Central memory CD4-positive, alpha-beta T cell (primary cell): ENCODE measurements around the gene FOXP2.

Experiments
- DNase-seq: peaks from one replicate; pipeline ENCODE4 v3.0.0; 2022

FOXP2 gene

DNA sequence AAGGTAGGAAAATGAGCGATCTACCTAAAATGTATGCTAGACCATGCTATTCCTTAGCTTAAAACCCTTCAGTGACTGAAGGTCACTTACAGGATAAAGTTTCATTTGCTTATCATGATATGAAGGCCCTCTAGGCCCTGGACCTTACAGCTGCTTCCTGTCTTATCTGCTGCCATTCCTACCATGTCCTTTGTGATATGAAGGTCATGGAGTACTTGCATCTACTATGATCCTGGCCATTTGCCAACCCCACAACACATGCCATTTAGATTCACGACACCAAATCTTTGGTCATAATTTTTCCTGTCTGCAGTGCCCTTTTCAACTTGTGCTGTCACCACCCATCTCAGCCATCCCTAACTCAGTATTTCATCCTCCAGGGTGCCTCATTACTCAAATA lies 325.5 kb downstream of the FOXP2 start:
- no peak for DNase-seq

DNA sequence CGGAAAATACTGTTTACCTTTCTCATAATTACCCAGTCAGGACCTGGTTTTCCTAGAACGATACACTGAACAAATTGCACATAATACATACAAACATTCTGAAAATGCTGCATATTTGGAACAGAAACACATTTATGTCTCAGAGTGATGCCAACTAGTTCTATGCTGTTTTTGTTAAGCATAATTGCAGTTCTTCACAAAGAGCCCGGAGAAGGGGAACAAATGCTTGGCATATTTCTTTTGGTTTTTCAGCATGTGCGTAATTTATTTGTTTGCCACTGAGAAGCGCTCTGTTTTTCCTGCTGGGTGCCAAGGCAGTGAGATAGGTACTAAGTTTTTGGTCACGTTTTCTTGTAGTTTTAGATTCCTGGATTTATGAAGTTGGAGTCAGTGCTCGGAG lies 326.3 kb downstream of the FOXP2 start:
- no peak for DNase-seq

DNA sequence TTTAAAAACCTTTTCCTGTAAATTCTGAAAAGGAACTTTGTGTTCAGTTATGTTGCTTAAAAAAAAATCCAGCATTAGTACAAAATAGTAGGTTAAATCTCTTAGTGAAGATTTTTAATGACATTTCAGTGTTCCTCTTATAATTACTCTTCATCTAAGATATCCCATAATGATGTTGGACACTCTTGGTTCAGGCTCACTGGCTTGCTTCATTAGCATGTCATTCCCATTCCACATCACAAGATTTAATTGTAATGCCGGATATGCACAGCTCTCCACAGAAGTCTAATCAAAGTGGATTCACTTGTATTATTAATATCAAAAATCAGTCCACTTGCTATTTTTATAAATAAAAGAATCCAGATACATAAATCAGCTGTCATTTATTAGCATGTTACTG lies 327.3 kb downstream of the FOXP2 start:
- no peak for DNase-seq
